ENCODE measurements around the gene TAF11L10.
"Not testable (repeated sequence)": the region's sequence is repeated elsewhere in the genome, so short reads cannot be mapped to it uniquely, and the experiment has no call there.

Gene TAF11L10

GRCh38 chr5:17597728-17598127, at the start of gene TAF11L10:
Gene TAF11L10 (minus strand): TSS chr5:17597828.
- not testable (repeated sequence) for H3K4me3 ChIP-seq (ENCODE audit: low read length); H3K27me3 ChIP-seq (ENCODE audit: control insufficient read depth, insufficient read depth, low read length); H3K9me3 ChIP-seq (ENCODE audit: control insufficient read depth, low read depth, low read length); H3K36me3 ChIP-seq (ENCODE audit: control insufficient read depth, low read depth, low read length); H3K4me1 ChIP-seq (ENCODE audit: control insufficient read depth, low read depth, low read length); H3K9ac ChIP-seq (ENCODE audit: low read length); H3K27ac ChIP-seq (ENCODE audit: low read length)

DNA sequence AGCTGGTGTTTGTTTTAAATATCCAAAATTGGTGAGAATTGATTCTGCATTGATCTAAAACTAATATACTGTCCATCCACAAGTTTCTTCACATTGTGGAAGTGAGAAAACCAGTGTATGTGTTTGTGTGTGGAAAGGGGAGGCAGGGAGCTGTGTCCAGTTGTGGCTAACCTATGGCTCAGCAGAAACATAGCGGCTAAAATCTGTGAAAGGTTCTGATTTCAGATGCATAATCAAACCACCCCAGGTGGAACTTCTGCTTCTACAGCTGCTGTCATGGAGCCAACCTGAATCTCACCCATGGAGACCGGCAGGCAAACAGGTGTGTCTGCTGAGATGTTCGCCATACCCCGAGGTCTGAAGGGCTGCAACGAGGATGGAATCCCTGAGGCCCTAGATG, 36.5 kb upstream of the TAF11L10 start, which contains the start of gene TAF11L14:
Gene TAF11L14, plus strand, starts transcription at position 301 of the 400 bp plus-strand sequence.
- Histone ChIP-seq H3K27me3 (ENCODE audit: control insufficient read depth, insufficient read depth, low read length) (no peaks in the 10 kb centered on the region), H3K36me3 (ENCODE audit: control insufficient read depth, low read depth, low read length) (no peaks in the 10 kb centered on the region), H3K9me3 (ENCODE audit: control insufficient read depth, low read depth, low read length) (no peaks in the 10 kb centered on the region), H3K9ac (ENCODE audit: low read length) (no peak within 1 kb of the TSS), H3K4me1 (ENCODE audit: control insufficient read depth, low read depth, low read length) (no peaks in the 10 kb centered on the region), H3K4me3 (ENCODE audit: low read length) (no peak within 1 kb of the TSS), H3K27ac (ENCODE audit: low read length) (no peak within 1 kb of the TSS)

- not testable (repeated sequence) for H3K27me3 ChIP-seq (ENCODE audit: control insufficient read depth, insufficient read depth, low read length); H3K4me1 ChIP-seq (ENCODE audit: control insufficient read depth, low read depth, low read length); H3K9me3 ChIP-seq (ENCODE audit: control insufficient read depth, low read depth, low read length); H3K4me3 ChIP-seq (ENCODE audit: low read length); H3K27ac ChIP-seq (ENCODE audit: low read length); H3K9ac ChIP-seq (ENCODE audit: low read length); H3K36me3 ChIP-seq (ENCODE audit: control insufficient read depth, low read depth, low read length)
Observed at GRCh38 chr5:17631788-17632187, 34.2 kb upstream of the TAF11L10 start, which contains the start of gene TAF11L13. Gene TAF11L13 (plus strand): TSS chr5:17632088.

- H3K4me3 ChIP-seq (ENCODE audit: low read length) = no peak overlapping the region
- H3K9me3 ChIP-seq (ENCODE audit: control insufficient read depth, low read depth, low read length) = no peaks in the 10 kb centered on the region
- H3K36me3 ChIP-seq (ENCODE audit: control insufficient read depth, low read depth, low read length) = no peaks in the 10 kb centered on the region
- H3K4me1 ChIP-seq (ENCODE audit: control insufficient read depth, low read depth, low read length) = no peaks in the 10 kb centered on the region
- H3K27ac ChIP-seq (ENCODE audit: low read length) = no peak overlapping the region
- no peak overlapping the region for H3K9ac ChIP-seq (ENCODE audit: low read length)
- no peaks in the 10 kb centered on the region for H3K27me3 ChIP-seq (ENCODE audit: control insufficient read depth, insufficient read depth, low read length)
Observed at GRCh38 chr5:17625686-17626085, 28.1 kb upstream of the TAF11L10 start.

- H3K4me3 ChIP-seq (ENCODE audit: low read length) = no peak overlapping the region
- H3K36me3 ChIP-seq (ENCODE audit: control insufficient read depth, low read depth, low read length) = no peaks in the 10 kb centered on the region
- no peaks in the 10 kb centered on the region for H3K9me3 ChIP-seq (ENCODE audit: control insufficient read depth, low read depth, low read length)
- H3K27ac ChIP-seq (ENCODE audit: low read length) = no peak overlapping the region
- H3K9ac ChIP-seq (ENCODE audit: low read length) = no peak overlapping the region
- H3K27me3 ChIP-seq (ENCODE audit: control insufficient read depth, insufficient read depth, low read length) = no peaks in the 10 kb centered on the region
- H3K4me1 ChIP-seq (ENCODE audit: control insufficient read depth, low read depth, low read length) = no peaks in the 10 kb centered on the region
Observed at GRCh38 chr5:17620627-17621026, 23.0 kb upstream of the TAF11L10 start.

GRCh38 chr5:17619354-17619753, 21.7 kb upstream of the TAF11L10 start:
- H3K36me3 ChIP-seq (ENCODE audit: control insufficient read depth, low read depth, low read length) = no peaks in the 10 kb centered on the region
- H3K9me3 ChIP-seq (ENCODE audit: control insufficient read depth, low read depth, low read length) = no peaks in the 10 kb centered on the region
- no peaks in the 10 kb centered on the region for H3K27me3 ChIP-seq (ENCODE audit: control insufficient read depth, insufficient read depth, low read length)
- no peak overlapping the region for H3K9ac ChIP-seq (ENCODE audit: low read length)
- H3K4me1 ChIP-seq (ENCODE audit: control insufficient read depth, low read depth, low read length) = no peaks in the 10 kb centered on the region
- no peak overlapping the region for H3K27ac ChIP-seq (ENCODE audit: low read length)
- no peak overlapping the region for H3K4me3 ChIP-seq (ENCODE audit: low read length)

DNA sequence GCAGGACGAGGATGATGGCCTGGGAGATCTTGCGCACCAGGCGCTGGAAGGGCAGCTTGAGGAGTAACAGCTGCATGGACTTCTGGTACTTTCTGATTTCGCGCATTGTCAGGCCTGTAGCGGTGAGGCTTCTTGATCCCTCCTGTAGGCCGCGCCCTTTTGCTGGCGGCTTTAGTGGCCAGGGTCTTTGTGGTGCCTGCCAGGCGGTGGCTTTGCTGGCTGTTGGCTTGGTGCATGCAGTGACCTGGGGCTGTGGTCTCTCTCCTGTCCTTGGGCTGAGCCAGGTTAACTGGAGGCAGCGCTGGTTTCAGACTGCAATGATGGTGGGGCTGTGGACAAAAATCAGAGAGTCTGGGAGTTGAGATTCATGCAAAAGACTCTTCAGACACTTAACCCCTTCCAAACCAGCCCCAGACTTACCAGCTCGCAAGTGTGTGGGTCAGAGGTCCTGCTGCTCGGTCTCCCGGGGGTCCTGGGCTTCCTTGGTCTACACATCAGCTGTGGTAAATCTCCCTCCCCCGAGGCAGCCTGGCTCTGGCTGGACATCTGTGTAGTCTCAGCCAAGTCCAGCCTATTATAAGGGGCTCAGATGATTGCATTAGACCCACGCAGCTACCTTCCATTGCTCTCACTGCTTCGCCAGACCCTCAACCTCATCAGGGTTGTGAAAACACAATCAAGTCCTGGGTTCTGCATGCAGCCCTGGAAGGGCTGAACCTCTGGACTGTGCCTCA, 17.4 kb upstream of the TAF11L10 start:
- Histone ChIP-seq H3K9ac (ENCODE audit: low read length) (no peak overlapping the region), H3K27me3 (ENCODE audit: control insufficient read depth, insufficient read depth, low read length) (no peaks in the 10 kb centered on the region), H3K9me3 (ENCODE audit: control insufficient read depth, low read depth, low read length) (no peaks in the 10 kb centered on the region), H3K27ac (ENCODE audit: low read length) (no peak overlapping the region), H3K4me1 (ENCODE audit: control insufficient read depth, low read depth, low read length) (no peaks in the 10 kb centered on the region), H3K4me3 (ENCODE audit: low read length) (no peak overlapping the region), H3K36me3 (ENCODE audit: control insufficient read depth, low read depth, low read length) (no peaks in the 10 kb centered on the region)

DNA sequence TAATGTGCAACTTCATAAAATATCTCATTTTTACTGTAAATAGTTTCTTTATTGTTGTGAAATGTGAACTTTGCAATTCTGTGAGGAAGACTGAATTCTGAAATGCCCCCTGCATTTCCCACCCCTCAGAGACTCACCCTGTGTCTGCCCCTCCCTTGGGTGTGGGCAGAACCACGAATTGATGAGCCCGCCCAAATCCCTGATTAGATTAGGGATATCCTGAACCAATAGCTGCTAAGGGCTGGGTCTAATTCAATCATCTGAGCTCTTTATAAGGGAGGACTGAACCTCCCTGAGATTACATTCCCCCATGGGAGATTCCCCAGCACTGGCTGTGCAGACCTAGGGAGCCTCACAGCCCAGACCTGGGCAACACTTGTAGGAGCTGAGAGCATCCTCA, 12.5 kb upstream of the TAF11L10 start, which contains the start of gene TAF11L12:
Gene TAF11L12, plus strand, starts transcription at position 301 of the 400 bp plus-strand sequence.
- not testable (repeated sequence) for H3K27ac ChIP-seq (ENCODE audit: low read length); H3K9me3 ChIP-seq (ENCODE audit: control insufficient read depth, low read depth, low read length); H3K9ac ChIP-seq (ENCODE audit: low read length); H3K27me3 ChIP-seq (ENCODE audit: control insufficient read depth, insufficient read depth, low read length); H3K4me3 ChIP-seq (ENCODE audit: low read length); H3K4me1 ChIP-seq (ENCODE audit: control insufficient read depth, low read depth, low read length); H3K36me3 ChIP-seq (ENCODE audit: control insufficient read depth, low read depth, low read length)

GRCh38 chr5:17607461-17607860, 9.8 kb upstream of the TAF11L10 start:
- H3K27me3 ChIP-seq (ENCODE audit: control insufficient read depth, insufficient read depth, low read length) = not testable (repeated sequence)

DNA sequence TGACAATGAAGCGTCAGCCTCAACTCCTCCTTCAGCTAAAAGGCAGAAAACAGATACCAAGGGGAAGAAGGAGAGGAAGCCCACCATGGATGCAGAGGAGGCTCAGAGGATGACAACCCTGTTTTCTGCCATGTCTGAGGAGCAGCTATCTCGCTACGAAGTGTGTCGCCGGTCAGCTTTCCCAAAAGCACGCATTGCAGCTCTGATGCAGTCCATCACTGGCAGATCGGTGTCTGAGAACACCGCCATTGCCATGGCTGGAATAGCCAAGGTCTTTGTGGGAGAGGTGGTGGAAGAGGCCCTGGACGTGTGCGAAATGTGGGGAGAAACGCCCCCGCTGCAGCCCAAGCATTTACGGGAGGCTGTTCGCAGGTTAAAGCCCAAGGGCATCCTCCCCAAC, 7.3 kb upstream of the TAF11L10 start:
- Histone ChIP-seq H3K27me3 (ENCODE audit: control insufficient read depth, insufficient read depth, low read length) (no peaks in the 10 kb centered on the region), H3K4me1 (ENCODE audit: control insufficient read depth, low read depth, low read length) (no peaks in the 10 kb centered on the region), H3K9me3 (ENCODE audit: control insufficient read depth, low read depth, low read length) (no peaks in the 10 kb centered on the region), H3K27ac (ENCODE audit: low read length) (no peak overlapping the region), H3K4me3 (ENCODE audit: low read length) (no peak overlapping the region), H3K9ac (ENCODE audit: low read length) (no peak overlapping the region), H3K36me3 (ENCODE audit: control insufficient read depth, low read depth, low read length) (no peaks in the 10 kb centered on the region)

More at GRCh38 chr5:17607461-17607860, 9.8 kb upstream of the TAF11L10 start:
- H3K4me3 ChIP-seq (ENCODE audit: low read length); H3K9ac ChIP-seq (ENCODE audit: low read length); H3K27ac ChIP-seq (ENCODE audit: low read length); H3K9me3 ChIP-seq (ENCODE audit: control insufficient read depth, low read depth, low read length); H3K36me3 ChIP-seq (ENCODE audit: control insufficient read depth, low read depth, low read length); H3K4me1 ChIP-seq (ENCODE audit: control insufficient read depth, low read depth, low read length): not testable (repeated sequence)

DNA sequence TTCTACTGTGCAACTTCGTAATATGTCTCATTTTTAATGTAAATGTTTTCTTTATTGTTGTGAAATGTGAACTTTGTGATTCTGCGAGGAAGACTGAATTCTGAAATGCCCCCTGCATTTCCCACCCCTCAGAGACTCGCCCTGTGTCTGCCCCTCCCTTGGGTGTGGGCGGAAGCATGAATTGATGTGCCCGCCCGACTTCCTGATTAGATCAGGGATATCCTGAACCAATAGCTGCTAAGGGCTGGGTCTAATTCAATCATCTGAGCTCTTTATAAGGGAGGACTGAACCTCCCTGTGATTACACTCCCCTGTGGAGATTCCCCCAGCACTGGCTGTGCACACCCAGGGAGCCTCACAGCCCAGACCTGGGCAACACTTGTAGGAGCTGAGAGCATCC, 6.3 kb upstream of the TAF11L10 start, which contains the start of gene TAF11L11:
Gene TAF11L11, plus strand, starts transcription at position 304 of the 400 bp plus-strand sequence.
- not testable (repeated sequence) for H3K9me3 ChIP-seq (ENCODE audit: control insufficient read depth, low read depth, low read length); H3K27me3 ChIP-seq (ENCODE audit: control insufficient read depth, insufficient read depth, low read length); H3K4me3 ChIP-seq (ENCODE audit: low read length); H3K4me1 ChIP-seq (ENCODE audit: control insufficient read depth, low read depth, low read length); H3K36me3 ChIP-seq (ENCODE audit: control insufficient read depth, low read depth, low read length); H3K9ac ChIP-seq (ENCODE audit: low read length); H3K27ac ChIP-seq (ENCODE audit: low read length)

DNA sequence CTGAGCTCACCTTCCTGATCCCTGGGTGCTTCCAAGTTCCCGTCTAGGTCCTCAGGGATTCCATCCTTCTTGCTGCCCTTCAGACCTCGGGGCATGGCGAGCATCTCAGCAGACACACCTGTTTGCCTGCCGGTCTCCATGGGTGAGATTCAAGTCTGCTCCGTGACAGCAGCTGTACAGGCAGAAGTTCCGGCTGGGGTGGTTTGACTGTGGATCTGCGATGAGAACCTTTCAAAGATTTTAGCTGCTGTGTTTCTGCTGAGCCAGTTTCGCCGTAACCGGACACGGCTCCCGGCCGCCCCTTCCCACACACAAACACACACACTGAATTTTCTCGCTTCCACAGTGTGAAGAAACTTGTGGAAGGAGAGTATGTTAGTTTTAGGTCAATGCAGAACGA, 3.4 kb downstream of the TAF11L10 start, which contains the start of gene TAF11L9:
Gene TAF11L9, minus strand, starts transcription at position 140 of the 400 bp plus-strand sequence.
- not testable (repeated sequence) for H3K27ac ChIP-seq (ENCODE audit: low read length); H3K9me3 ChIP-seq (ENCODE audit: control insufficient read depth, low read depth, low read length); H3K36me3 ChIP-seq (ENCODE audit: control insufficient read depth, low read depth, low read length); H3K4me3 ChIP-seq (ENCODE audit: low read length); H3K9ac ChIP-seq (ENCODE audit: low read length); H3K4me1 ChIP-seq (ENCODE audit: control insufficient read depth, low read depth, low read length); H3K27me3 ChIP-seq (ENCODE audit: control insufficient read depth, insufficient read depth, low read length)
